HFFc6 (cell line): Measurements from ENCODE around the gene STK39. TPM values are rescaled to one million over a fixed set of nuclear protein-coding genes. Genes with fewer than 3 reads are reported as not detected.

Source experiments
- DNase-seq: peaks from one replicate; pipeline ENCODE4 v3.0.0-alpha.2; 2018
- H3K27ac Mint-ChIP-seq: 2 replicates; pipeline ENCODE4 v1.8.0; 2020; ENCODE audit warnings: mild to moderate bottlenecking, mixed read lengths
- H3K27me3 Mint-ChIP-seq: 2 replicates; pipeline ENCODE4 v1.8.0; 2021; ENCODE audit warnings: mild to moderate bottlenecking, moderate library complexity, mixed read lengths; ENCODE audit not compliant: insufficient read depth
- H3K36me3 Mint-ChIP-seq: 2 replicates; pipeline ENCODE4 v1.8.0; 2021; ENCODE audit warnings: low read depth, mixed read lengths
- H3K4me1 Mint-ChIP-seq: 2 replicates; pipeline ENCODE4 v1.8.0; 2020; ENCODE audit warnings: low read depth, mixed read lengths
- H3K4me3 Mint-ChIP-seq: 2 replicates; pipeline ENCODE4 v1.8.0; 2020; ENCODE audit warnings: mild to moderate bottlenecking, moderate library complexity, mixed read lengths
- H3K9me3 Mint-ChIP-seq: 2 replicates; pipeline ENCODE4 v1.8.0; 2020; ENCODE audit warnings: mild to moderate bottlenecking, mixed read lengths
- CTCF ChIP-seq: fragments of 200-600 bp; sonication (generic); IDR thresholded peaks from 2 replicates; pipeline ENCODE4 v1.5.0; 2021; ENCODE audit warnings: antibody characterized with exemption, mild to moderate bottlenecking
- total RNA-seq, 6 experiments: library from RNA; stranded (reverse); fragmentation: NEBNext Ultra II Directional; extraction: Animal tissue kit (Norgen Biotek cat#: 25700); gene quantifications; 2 replicates in 1 of 6; 3 replicates in 5 of 6; pipeline ENCODE4 v1.2.3, GENCODE V29; 2021

Gene STK39
- total RNA-seq, 6 experiments from 2014 or later, result 27.7 to 36.4 (median 33.4) TPM

- H3K9me3 Mint-ChIP-seq, result no peaks in the 10 kb centered on the region
- TF ChIP-seq CTCF, result no peak
- no peak for DNase-seq
- peaks cover 9% of the 10 kb centered on the region for H3K4me1 Mint-ChIP-seq
- H3K4me3 Mint-ChIP-seq, result no peak overlapping the region
- H3K27me3 Mint-ChIP-seq, result peaks cover 4% of the 10 kb centered on the region
- H3K27ac Mint-ChIP-seq, result no peak overlapping the region
- H3K36me3 Mint-ChIP-seq, result no peaks in the 10 kb centered on the region
These were observed 305.8 kb downstream of the STK39 start for GRCh38 chr2:167941604-167942003.

- Mint-ChIP-seq H3K36me3 (no peaks in the 10 kb centered on the region), H3K4me1 (peaks cover 9% of the 10 kb centered on the region), H3K27ac (no peak overlapping the region), H3K9me3 (no peaks in the 10 kb centered on the region), H3K4me3 (no peak overlapping the region), H3K27me3 (peaks cover 4% of the 10 kb centered on the region)
- no peak for DNase-seq
- no peak for TF ChIP-seq CTCF
These were observed 306.5 kb downstream of the STK39 start for GRCh38 chr2:167940734-167941507.

GRCh38 chr2:167940346-167940725 lies 307.1 kb downstream of the STK39 start:
- Mint-ChIP-seq H3K27me3 (peaks cover 4% of the 10 kb centered on the region), H3K27ac (no peak overlapping the region), H3K36me3 (no peaks in the 10 kb centered on the region), H3K9me3 (no peaks in the 10 kb centered on the region), H3K4me1 (peaks cover 6% of the 10 kb centered on the region), H3K4me3 (no peak overlapping the region)
- no peak for DNase-seq
- no peak for TF ChIP-seq CTCF

GRCh38 chr2:167939514-167940345 lies 307.7 kb downstream of the STK39 start:
- no peak for DNase-seq
- Mint-ChIP-seq H3K27ac (no peak overlapping the region), H3K9me3 (no peaks in the 10 kb centered on the region), H3K27me3 (peaks cover 7% of the 10 kb centered on the region), H3K4me3 (no peak overlapping the region), H3K36me3 (no peaks in the 10 kb centered on the region), H3K4me1 (0 out of 2 replicates have a peak, but pooled peaks cover under 1% of the 10 kb centered on the region)
- no peak for TF ChIP-seq CTCF

- DNase-seq, result no peak
- peaks cover 7% of the 10 kb centered on the region for H3K27me3 Mint-ChIP-seq
- no peak overlapping the region for H3K4me3 Mint-ChIP-seq
- no peaks in the 10 kb centered on the region for H3K36me3 Mint-ChIP-seq
- no peaks in the 10 kb centered on the region for H3K4me1 Mint-ChIP-seq
- H3K27ac Mint-ChIP-seq, result no peak overlapping the region
- no peak for TF ChIP-seq CTCF
- H3K9me3 Mint-ChIP-seq, result 0 out of 2 replicates have a peak, but pooled peaks cover 3% of the 10 kb centered on the region
These were observed 310.0 kb downstream of the STK39 start for GRCh38 chr2:167937403-167937802.
